Neural crest cell (in vitro differentiated cells): ENCODE data around the gene LRRC15. TPM values are rescaled to one million over a fixed set of nuclear protein-coding genes. Genes with fewer than 3 reads are reported as not detected.

ENCODE experiments used
- DNase-seq: peaks from one replicate; pipeline ENCODE4 v3.0.0; 2021; ENCODE audit warnings: low read depth, mixed read lengths, low spot score
- H3K27ac Mint-ChIP-seq: one replicate; pipeline ENCODE4 v1.8.0; 2021; ENCODE audit warnings: mild to moderate bottlenecking, mixed read lengths; ENCODE audit not compliant: unreplicated experiment
- H3K27me3 Mint-ChIP-seq: 2 replicates; pipeline ENCODE4 v1.8.0; 2021; ENCODE audit warnings: low read depth, mild to moderate bottlenecking, mixed read lengths
- H3K36me3 Mint-ChIP-seq: 2 replicates; pipeline ENCODE4 v1.8.0; 2021; ENCODE audit warnings: low read depth, mild to moderate bottlenecking, mixed read lengths
- H3K4me1 Mint-ChIP-seq: 2 replicates; pipeline ENCODE4 v1.8.0; 2021; ENCODE audit warnings: mixed read lengths
- H3K4me3 Mint-ChIP-seq: one replicate; pipeline ENCODE4 v1.8.0; 2021; ENCODE audit warnings: mild to moderate bottlenecking, mixed read lengths
- H3K9me3 Mint-ChIP-seq: 2 replicates; pipeline ENCODE4 v1.8.0; 2021; ENCODE audit warnings: mixed read lengths
- CTCF ChIP-seq: fragments of 200-600 bp; sonication (generic); conservative IDR thresholded peaks from 2 replicates; pipeline ENCODE4 v1.5.0; 2021; ENCODE audit warnings: antibody characterized with exemption, mild to moderate bottlenecking
- total RNA-seq: library from RNA; stranded (reverse); gene quantifications from 2 replicates; pipeline ENCODE4 v1.2.1, GENCODE V29; 2021

Gene LRRC15
- total RNA-seq, 1 donor from 2014 or later: not detected

GRCh38 chr3:194396859-194397756 is 27.6 kb upstream of the LRRC15 start:
- peaks cover 37% of the 10 kb centered on the region for H3K4me1 Mint-ChIP-seq
- no peak for DNase-seq
- H3K36me3 Mint-ChIP-seq: peaks cover under 1% of the 10 kb centered on the region
- no peaks in the 10 kb centered on the region for H3K9me3 Mint-ChIP-seq
- no peak overlapping the region for H3K27ac Mint-ChIP-seq
- H3K27me3 Mint-ChIP-seq: peaks cover 3% of the 10 kb centered on the region
- H3K4me3 Mint-ChIP-seq: no peak overlapping the region
- no peak for TF ChIP-seq CTCF

GRCh38 chr3:194396539-194396858 is 27.0 kb upstream of the LRRC15 start:
- Mint-ChIP-seq H3K36me3 (no peaks in the 10 kb centered on the region), H3K4me1 (peaks cover 31% of the 10 kb centered on the region), H3K27me3 (peaks cover 3% of the 10 kb centered on the region), H3K4me3 (no peak overlapping the region), H3K27ac (no peak overlapping the region), H3K9me3 (no peaks in the 10 kb centered on the region)
- no peak for TF ChIP-seq CTCF
- DNase-seq: no peak

- peaks cover 27% of the 10 kb centered on the region for H3K4me1 Mint-ChIP-seq
- peaks cover 5% of the 10 kb centered on the region for H3K9me3 Mint-ChIP-seq
- no peak overlapping the region for H3K27ac Mint-ChIP-seq
- peaks cover 1% of the 10 kb centered on the region for H3K36me3 Mint-ChIP-seq
- no peak for DNase-seq
- peaks cover 3% of the 10 kb centered on the region for H3K27me3 Mint-ChIP-seq
- no peak for TF ChIP-seq CTCF
- no peak overlapping the region for H3K4me3 Mint-ChIP-seq
Observed at GRCh38 chr3:194395778-194396538, 26.4 kb upstream of the LRRC15 start.

GRCh38 chr3:194395212-194395611 is 25.7 kb upstream of the LRRC15 start:
- H3K4me3 Mint-ChIP-seq: no peak overlapping the region
- H3K27me3 Mint-ChIP-seq: peaks cover 3% of the 10 kb centered on the region
- TF ChIP-seq CTCF: no peak
- H3K4me1 Mint-ChIP-seq: peaks cover 27% of the 10 kb centered on the region
- H3K27ac Mint-ChIP-seq: no peak overlapping the region
- peaks cover 10% of the 10 kb centered on the region for H3K9me3 Mint-ChIP-seq
- no peak for DNase-seq
- H3K36me3 Mint-ChIP-seq: peaks cover 4% of the 10 kb centered on the region

- H3K27ac Mint-ChIP-seq: no peak overlapping the region
- peaks cover 15% of the 10 kb centered on the region for H3K4me1 Mint-ChIP-seq
- no peak for TF ChIP-seq CTCF
- H3K36me3 Mint-ChIP-seq: peaks cover 4% of the 10 kb centered on the region
- H3K27me3 Mint-ChIP-seq: peaks cover 3% of the 10 kb centered on the region
- H3K4me3 Mint-ChIP-seq: no peak overlapping the region
- H3K9me3 Mint-ChIP-seq: peaks cover 16% of the 10 kb centered on the region
- no peak for DNase-seq
Observed at GRCh38 chr3:194392576-194392975, 23.0 kb upstream of the LRRC15 start.
